SK-N-SH (cell line): ENCODE results near the gene GLG1. TPM values are rescaled to one million over a fixed set of nuclear protein-coding genes. Genes with fewer than 3 reads are reported as not detected.

Experiments used
- CTCF ChIA-PET: fragments of 300-600, 350-600 bp; formaldehyde crosslinking; extraction: SDS; loops from one replicate; lab custom pipeline; 2021; lab: Yijun Ruan, JAX
- POLR2A ChIA-PET: fragments of 350-600 bp; sonication (Branson Sonifier 250); formaldehyde crosslinking; extraction: SDS; loops from one replicate; lab custom pipeline; 2020; ENCODE audit warnings: antibody characterized with exemption, inconsistent platforms; lab: Yijun Ruan, JAX
- DNase-seq: peaks from one replicate; pipeline ENCODE4 v3.0.0; 2012
- H2AFZ ChIP-seq: fragments of 200-600 bp; sonication (generic); 2 replicates; pipeline ENCODE4 v1.8.1; 2016; ENCODE audit warnings: antibody characterized with exemption, mild to moderate bottlenecking, low read depth
- H3F3A ChIP-seq: fragments of 200-600 bp; sonication (generic); replicated peaks from 2 replicates; pipeline ENCODE3; 2016; ENCODE audit warnings: antibody characterized with exemption, mild to moderate bottlenecking; ENCODE audit not compliant: insufficient read depth
- H3K27ac ChIP-seq, 2 experiments: fragments of 200-500 bp in 1 of 2; fragments of 200-600 bp in 1 of 2; sonication (Bioruptor generic) in 1 of 2; sonication (generic), shearing (Covaris generic) in 1 of 2; 2 replicates each; pipeline versions ENCODE4 v1.5.1 to v1.6.1; 2014 to 2016; ENCODE audit warnings: low read depth in 2 of 2, inconsistent platforms in 1 of 2, low read length in 1 of 2, mild to moderate bottlenecking in 1 of 2, mixed read lengths in 1 of 2
- H3K27me3 ChIP-seq: fragments of 200-600 bp; sonication (generic), shearing (Covaris generic); 2 replicates; pipeline ENCODE4 v1.6.1; 2016; ENCODE audit warnings: mixed run types; ENCODE audit not compliant: insufficient read depth
- H3K36me3 ChIP-seq, 2 experiments: fragments of 200-500 bp in 1 of 2; fragments of 200-600 bp in 1 of 2; sonication (Bioruptor generic) in 1 of 2; sonication (generic) in 1 of 2; replicated peaks in 1 of 2; 2 replicates each; pipeline versions ENCODE3 to v1.5.1; 2014 to 2016; ENCODE audit warnings: low read length in 1 of 2, mild to moderate bottlenecking in 1 of 2; ENCODE audit not compliant: insufficient read depth in 2 of 2, control insufficient read depth in 1 of 2
- H3K4me1 ChIP-seq, 2 experiments: fragments of 200-500 bp in 1 of 2; fragments of 200-600 bp in 1 of 2; sonication (Bioruptor generic) in 1 of 2; sonication (generic), shearing (Covaris generic) in 1 of 2; 2 replicates each; pipeline versions ENCODE4 v1.5.1 to v1.6.1; 2014 to 2016; ENCODE audit warnings: low read depth in 1 of 2, low read length in 1 of 2, mixed run types in 1 of 2; ENCODE audit not compliant: insufficient read depth in 2 of 2, control insufficient read depth in 1 of 2
- H3K4me2 ChIP-seq: fragments of 200-600 bp; sonication (generic), shearing (Covaris generic); 2 replicates; pipeline ENCODE4 v1.6.1; 2017; ENCODE audit warnings: mixed run types
- H3K4me3 ChIP-seq, 2 experiments: fragments of 200-500 bp in 1 of 2; fragments of 200-600 bp in 1 of 2; sonication (Bioruptor generic) in 1 of 2; sonication (generic), shearing (Covaris generic) in 1 of 2; 2 replicates each; pipeline versions ENCODE4 v1.5.1 to v1.8.1; 2014 to 2016; ENCODE audit warnings: low read depth in 2 of 2, inconsistent platforms in 1 of 2, low read length in 1 of 2, mild to moderate bottlenecking in 1 of 2, mixed read lengths in 1 of 2, moderate library complexity in 1 of 2
- H3K79me2 ChIP-seq: fragments of 200-600 bp; sonication (generic); 2 replicates; pipeline ENCODE4 v1.8.1; 2017; ENCODE audit warnings: mild to moderate bottlenecking; ENCODE audit not compliant: insufficient read depth
- H3K9ac ChIP-seq: fragments of 200-600 bp; sonication (generic); 2 replicates; pipeline ENCODE4 v1.6.1; 2017; ENCODE audit warnings: mixed run types
- H3K9me2 ChIP-seq: fragments of 200-600 bp; sonication (generic); 2 replicates; pipeline ENCODE4 v1.6.1; 2017; ENCODE audit warnings: mixed run types
- H3K9me3 ChIP-seq: fragments of 200-600 bp; sonication (generic); 2 replicates; pipeline ENCODE4 v1.6.1; 2017; ENCODE audit warnings: mixed run types, mild to moderate bottlenecking, moderate library complexity
- H4K20me1 ChIP-seq: fragments of 200-600 bp; sonication (generic); 2 replicates; pipeline ENCODE4 v1.6.1; 2017; ENCODE audit warnings: mild to moderate bottlenecking, mixed run types; ENCODE audit not compliant: insufficient read depth
- ELF1 ChIP-seq: IDR thresholded peaks from 2 replicates; pipeline ENCODE4 v1.4.0; 2012
- EP300 ChIP-seq, 2 experiments: IDR thresholded peaks; 2 replicates each; pipeline versions ENCODE4 v1.4.0 to v1.6.1; 2012; ENCODE audit warnings: borderline replicate concordance in 1 of 2, low read depth in 1 of 2, low read length in 1 of 2
- GATA2 ChIP-seq: sonication (generic); formaldehyde crosslinking; IDR thresholded peaks from 2 replicates; pipeline ENCODE4 v1.5.0; 2020; ENCODE audit warnings: mild to moderate bottlenecking, missing genetic modification reagents
- MXI1 ChIP-seq: IDR thresholded peaks from 2 replicates; pipeline ENCODE4 v1.6.1; 2012; ENCODE audit warnings: mild to moderate bottlenecking, low read depth, low read length, improper control_type of control experiment
- SIN3A ChIP-seq: IDR thresholded peaks from 2 replicates; pipeline ENCODE4 v1.6.1; 2012; ENCODE audit warnings: low read depth, mild to moderate bottlenecking, low read length, moderate library complexity, borderline replicate concordance
- WGBS: methylation state at CpG from one replicate; pipeline ENCODE4 v1.1.6; 2017; ENCODE audit warnings: low lambda C conversion rate; 5-methylcytosine and 5-hydroxymethylcytosine counted together
- polyA plus RNA-seq, 3 experiments: library from polyadenylated mRNA; depleted of rRNA; stranded (reverse); fragments of >200 nt; gene quantifications; 2 replicates each; pipeline ENCODE4 v1.2.3, GENCODE V29; 2012
- TF ChIP-seq, protein P1 (sequence below): IDR thresholded peaks from 2 replicates; pipeline ENCODE4; 2012
- TF ChIP-seq, protein P2 (sequence below): fragments of 150-350 bp; IDR thresholded peaks from 2 replicates; pipeline ENCODE4 v1.6.1; 2016; ENCODE audit warnings: mild to moderate bottlenecking, low read depth, low read length
- TF ChIP-seq, protein P3 (sequence below): IDR thresholded peaks from 2 replicates; pipeline ENCODE4 v1.4.0; 2012; ENCODE audit warnings: low read depth
- TF ChIP-seq, protein P4 (sequence below): fragments of 200-600 bp; sonication (generic); IDR thresholded peaks from 2 replicates; pipeline ENCODE4 v1.6.1; 2017; ENCODE audit warnings: antibody characterized with exemption, mild to moderate bottlenecking, moderate library complexity

The GLG1 gene
- polyA plus RNA-seq, 1 of the 3 experiments (the other 2 are of a cell fraction): 71.1 TPM

DNA sequence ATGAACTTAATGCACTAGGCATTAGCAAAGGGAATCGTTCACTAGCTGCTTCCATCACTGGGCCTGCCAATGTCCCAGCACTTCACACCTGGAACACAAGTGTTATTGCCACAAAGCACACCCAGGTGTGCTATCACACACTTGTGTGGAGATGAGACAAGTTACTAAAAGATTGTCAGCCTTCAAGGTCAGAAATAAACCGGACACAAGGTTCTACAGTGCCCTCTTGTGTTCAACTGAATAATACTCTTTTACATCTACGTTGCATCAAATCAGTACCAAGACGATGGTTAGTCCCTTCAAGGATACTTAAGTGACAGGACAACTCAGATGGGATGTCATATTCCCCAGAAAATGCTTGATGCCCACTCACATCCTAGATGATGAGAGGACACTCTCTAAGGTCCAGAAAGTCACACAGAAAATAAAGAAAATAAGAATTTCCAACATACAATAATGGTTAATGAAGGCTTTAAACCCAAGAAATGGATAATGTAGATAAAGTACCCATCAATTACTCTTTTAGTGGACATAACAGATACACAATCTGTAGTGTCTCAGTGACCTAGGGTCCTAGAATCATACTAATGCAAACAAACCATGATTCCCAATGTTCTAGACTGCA lies 16.4 kb upstream of the GLG1 start (continued):
- TF ChIP-seq MXI1 (no peak), ELF1 (no peak)

DNA sequence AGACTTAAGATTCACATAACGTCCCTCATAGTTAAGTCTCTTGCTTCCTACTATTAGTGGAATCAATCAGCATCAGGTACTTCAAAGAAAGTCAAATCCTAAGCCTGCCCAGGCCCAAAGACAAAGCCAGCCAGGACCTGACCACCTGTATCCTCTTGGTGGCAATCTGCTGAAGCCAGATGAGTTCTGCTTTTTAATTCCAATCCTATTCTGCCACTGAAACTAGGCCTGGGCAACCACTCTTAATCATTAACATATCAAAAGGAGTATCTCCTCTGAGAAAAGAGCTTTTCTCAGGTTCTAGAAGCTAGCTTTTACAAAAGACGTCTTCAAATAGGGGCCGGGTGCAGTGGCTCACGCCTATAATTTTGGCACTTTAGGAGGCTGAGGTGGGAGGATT lies 15.1 kb upstream of the GLG1 start:
- no peaks in the 10 kb centered on the region for H3K9me3 ChIP-seq
- H2AFZ ChIP-seq: no peak overlapping the region
- H3K4me3 ChIP-seq: no peak overlapping the region
- TF ChIP-seq, protein P1, sequence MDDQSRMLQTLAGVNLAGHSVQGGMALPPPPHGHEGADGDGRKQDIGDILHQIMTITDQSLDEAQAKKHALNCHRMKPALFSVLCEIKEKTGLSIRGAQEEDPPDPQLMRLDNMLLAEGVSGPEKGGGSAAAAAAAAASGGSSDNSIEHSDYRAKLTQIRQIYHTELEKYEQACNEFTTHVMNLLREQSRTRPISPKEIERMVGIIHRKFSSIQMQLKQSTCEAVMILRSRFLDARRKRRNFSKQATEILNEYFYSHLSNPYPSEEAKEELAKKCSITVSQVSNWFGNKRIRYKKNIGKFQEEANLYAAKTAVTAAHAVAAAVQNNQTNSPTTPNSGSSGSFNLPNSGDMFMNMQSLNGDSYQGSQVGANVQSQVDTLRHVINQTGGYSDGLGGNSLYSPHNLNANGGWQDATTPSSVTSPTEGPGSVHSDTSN: no peak
- TF ChIP-seq ELF1 (no peak), GATA2 (CRISPR knock-in tag) (no peak), EP300 (IDR thresholded peaks at IDR 0.05; ENCODE audit: borderline replicate concordance in 1 of 2, low read depth in 1 of 2, low read length in 1 of 2) (no peak), SIN3A (no peak)
- TF ChIP-seq, protein P2, sequence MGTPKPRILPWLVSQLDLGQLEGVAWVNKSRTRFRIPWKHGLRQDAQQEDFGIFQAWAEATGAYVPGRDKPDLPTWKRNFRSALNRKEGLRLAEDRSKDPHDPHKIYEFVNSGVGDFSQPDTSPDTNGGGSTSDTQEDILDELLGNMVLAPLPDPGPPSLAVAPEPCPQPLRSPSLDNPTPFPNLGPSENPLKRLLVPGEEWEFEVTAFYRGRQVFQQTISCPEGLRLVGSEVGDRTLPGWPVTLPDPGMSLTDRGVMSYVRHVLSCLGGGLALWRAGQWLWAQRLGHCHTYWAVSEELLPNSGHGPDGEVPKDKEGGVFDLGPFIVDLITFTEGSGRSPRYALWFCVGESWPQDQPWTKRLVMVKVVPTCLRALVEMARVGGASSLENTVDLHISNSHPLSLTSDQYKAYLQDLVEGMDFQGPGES: no peak
- TF ChIP-seq, protein P3, sequence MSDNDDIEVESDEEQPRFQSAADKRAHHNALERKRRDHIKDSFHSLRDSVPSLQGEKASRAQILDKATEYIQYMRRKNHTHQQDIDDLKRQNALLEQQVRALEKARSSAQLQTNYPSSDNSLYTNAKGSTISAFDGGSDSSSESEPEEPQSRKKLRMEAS: no peak
- TF ChIP-seq, protein P4, sequence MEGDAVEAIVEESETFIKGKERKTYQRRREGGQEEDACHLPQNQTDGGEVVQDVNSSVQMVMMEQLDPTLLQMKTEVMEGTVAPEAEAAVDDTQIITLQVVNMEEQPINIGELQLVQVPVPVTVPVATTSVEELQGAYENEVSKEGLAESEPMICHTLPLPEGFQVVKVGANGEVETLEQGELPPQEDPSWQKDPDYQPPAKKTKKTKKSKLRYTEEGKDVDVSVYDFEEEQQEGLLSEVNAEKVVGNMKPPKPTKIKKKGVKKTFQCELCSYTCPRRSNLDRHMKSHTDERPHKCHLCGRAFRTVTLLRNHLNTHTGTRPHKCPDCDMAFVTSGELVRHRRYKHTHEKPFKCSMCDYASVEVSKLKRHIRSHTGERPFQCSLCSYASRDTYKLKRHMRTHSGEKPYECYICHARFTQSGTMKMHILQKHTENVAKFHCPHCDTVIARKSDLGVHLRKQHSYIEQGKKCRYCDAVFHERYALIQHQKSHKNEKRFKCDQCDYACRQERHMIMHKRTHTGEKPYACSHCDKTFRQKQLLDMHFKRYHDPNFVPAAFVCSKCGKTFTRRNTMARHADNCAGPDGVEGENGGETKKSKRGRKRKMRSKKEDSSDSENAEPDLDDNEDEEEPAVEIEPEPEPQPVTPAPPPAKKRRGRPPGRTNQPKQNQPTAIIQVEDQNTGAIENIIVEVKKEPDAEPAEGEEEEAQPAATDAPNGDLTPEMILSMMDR: no peak
- TF ChIP-seq, all 33 proteins: peak for 0
- Histone ChIP-seq H3K27ac (no peak overlapping the region), H3K27me3 (no peaks in the 10 kb centered on the region), H3K79me2 (no peaks in the 10 kb centered on the region; the same call in 1 of the 2 replicates), H4K20me1 (no peaks in the 10 kb centered on the region), H3K9me2 (no peaks in the 10 kb centered on the region), H3K9ac (no peak overlapping the region), H3K36me3 (peaks cover 37% of the 10 kb centered on the region in 2 experiments), H3K4me2 (no peak overlapping the region), H3F3A (no peaks in the 10 kb centered on the region), H3K4me1 (peaks cover 0 to 6% of the 10 kb centered on the region in 2 experiments; a peak in 2 of 4 replicates)
- DNase-seq: no peak
- CTCF ChIA-PET: interaction anchor here (1.0 to 3.2 kb wide), 8 partner anchors 10 to 240 kb away, joined by 3 to 18 read pairs (median 6); partner anchors contain the start of gene GLG1
- POLR2A ChIA-PET: no interaction called here
- 96% methylated on average over 4 of the region's 4 CpGs for WGBS
